HG03060 (cell line): ENCODE measurements around the gene DHDDS.
A peak's percentile ranks its signal among the peaks of the same experiment; 100 is the strongest.
"Not testable (repeated sequence)": the region's sequence is repeated elsewhere in the genome, so short reads cannot be mapped to it uniquely, and the experiment has no call there.

Source experiments
- ATAC-seq: cut with Tn5 transposase; IDR thresholded peaks from one replicate; pipeline ENCODE4 v1.9.1; 2021; ENCODE audit warnings: low read depth, moderate number of reproducible peaks; ENCODE audit not compliant: unreplicated experiment

Gene DHDDS

GRCh38 chr1:26431979-26432695 is at the start of gene DHDDS:
Gene DHDDS (plus strand): TSS chr1:26432321. CDS start chr1:26432946, 625 bp downstream.
- ATAC-seq = peak; percentile 76

DNA sequence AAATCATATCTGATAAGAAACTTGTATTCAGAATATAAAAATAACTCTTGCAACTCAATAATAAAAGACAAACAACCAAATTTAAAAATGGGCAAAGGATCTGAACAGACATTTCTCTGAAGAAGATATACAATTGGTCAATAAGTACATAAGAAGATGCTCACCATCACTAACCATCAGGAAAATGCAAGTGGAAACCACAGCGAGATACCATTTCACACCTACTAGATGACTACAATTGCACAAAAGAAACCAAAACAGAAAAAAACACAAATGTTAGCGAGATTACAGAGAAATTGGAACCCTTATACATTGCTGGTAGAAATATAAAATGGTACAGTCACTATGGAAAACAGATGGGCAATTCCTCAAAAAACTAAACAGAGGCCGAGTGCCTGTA is 48.0 kb upstream of the DHDDS start:
- no peak for ATAC-seq

GRCh38 chr1:26385063-26385462 is 47.1 kb upstream of the DHDDS start:
- not testable (repeated sequence) for ATAC-seq

- no peak for ATAC-seq
Observed at GRCh38 chr1:26387447-26387846, 44.7 kb upstream of the DHDDS start.

DNA sequence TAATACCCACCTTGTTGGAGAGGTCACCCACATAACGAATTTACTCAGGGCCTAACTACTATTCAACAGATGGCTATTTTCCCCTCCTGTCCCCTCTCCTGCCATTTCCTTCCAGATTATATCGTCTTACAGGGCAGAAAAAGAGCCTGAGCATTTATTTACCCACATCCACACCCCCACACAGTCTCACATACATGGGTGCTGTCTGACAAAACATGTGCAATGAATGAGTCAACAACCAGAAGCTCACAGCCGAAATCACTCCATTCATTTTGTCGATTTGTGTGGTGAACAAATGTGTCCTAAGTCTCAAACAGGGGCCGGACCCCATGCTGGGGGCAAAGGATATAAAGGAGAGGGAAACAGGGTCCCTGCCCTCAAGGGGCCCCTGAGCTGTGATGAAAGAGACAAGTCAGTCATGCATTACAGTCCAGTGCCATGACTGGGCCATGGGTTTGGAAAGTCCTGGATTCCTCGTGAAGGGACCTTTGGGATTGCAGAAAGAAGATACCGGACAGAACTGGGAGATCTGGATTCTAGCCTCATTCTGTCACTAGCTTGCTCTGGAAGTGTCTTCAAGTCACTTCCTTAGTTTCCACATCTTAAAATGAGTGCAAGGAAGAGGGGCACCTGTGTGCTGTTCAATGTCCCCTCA is 43.2 kb upstream of the DHDDS start:
- ATAC-seq = no peak

GRCh38 chr1:26389604-26390247 is 42.4 kb upstream of the DHDDS start:
- ATAC-seq = no peak

GRCh38 chr1:26391450-26391849 is 40.7 kb upstream of the DHDDS start:
- no peak for ATAC-seq

GRCh38 chr1:26395754-26396153 is 36.4 kb upstream of the DHDDS start:
- no peak for ATAC-seq

GRCh38 chr1:26399034-26399433 is 33.1 kb upstream of the DHDDS start:
- ATAC-seq = no peak

DNA sequence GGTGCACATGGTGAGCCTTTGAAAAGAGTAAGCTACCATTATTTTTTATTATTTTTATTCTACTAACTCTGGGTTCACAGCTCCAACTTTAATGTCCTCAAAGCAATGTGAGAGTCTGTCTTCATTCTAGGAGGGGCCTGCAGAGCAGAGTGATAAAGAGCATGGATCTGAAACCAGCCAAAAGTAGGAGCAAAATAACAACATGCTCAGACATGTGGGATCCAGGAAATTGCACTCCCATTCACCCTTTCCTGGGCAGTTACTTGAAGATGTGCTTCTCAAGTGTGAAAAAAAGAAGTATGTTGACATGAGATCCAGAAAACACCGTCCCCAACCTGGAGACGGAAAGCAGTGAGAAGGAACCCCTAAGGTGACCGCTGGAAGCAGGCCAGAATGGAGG is 30.2 kb upstream of the DHDDS start:
- no peak for ATAC-seq

DNA sequence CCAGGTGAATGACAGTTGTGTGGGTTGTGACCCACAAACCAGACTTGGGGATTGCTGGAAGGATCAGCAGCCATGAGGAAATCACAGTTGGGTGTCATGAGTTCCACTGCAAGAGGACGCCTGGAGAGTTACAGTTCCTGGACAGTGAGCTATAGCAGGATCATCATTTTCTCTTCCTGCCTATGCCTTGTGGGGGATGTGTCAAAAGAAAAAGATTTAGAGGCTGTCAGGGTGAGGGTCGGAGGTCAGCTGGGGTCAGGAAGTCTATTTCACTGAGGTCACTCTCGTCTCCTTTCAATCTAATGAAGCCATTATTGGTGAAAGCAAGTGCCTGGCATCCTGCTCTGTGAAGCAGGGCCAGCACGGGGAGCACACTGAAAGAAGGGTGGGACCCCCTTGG is 28.5 kb upstream of the DHDDS start:
- ATAC-seq = no peak

GRCh38 chr1:26404641-26405040 is 27.5 kb upstream of the DHDDS start:
- ATAC-seq = no peak

DNA sequence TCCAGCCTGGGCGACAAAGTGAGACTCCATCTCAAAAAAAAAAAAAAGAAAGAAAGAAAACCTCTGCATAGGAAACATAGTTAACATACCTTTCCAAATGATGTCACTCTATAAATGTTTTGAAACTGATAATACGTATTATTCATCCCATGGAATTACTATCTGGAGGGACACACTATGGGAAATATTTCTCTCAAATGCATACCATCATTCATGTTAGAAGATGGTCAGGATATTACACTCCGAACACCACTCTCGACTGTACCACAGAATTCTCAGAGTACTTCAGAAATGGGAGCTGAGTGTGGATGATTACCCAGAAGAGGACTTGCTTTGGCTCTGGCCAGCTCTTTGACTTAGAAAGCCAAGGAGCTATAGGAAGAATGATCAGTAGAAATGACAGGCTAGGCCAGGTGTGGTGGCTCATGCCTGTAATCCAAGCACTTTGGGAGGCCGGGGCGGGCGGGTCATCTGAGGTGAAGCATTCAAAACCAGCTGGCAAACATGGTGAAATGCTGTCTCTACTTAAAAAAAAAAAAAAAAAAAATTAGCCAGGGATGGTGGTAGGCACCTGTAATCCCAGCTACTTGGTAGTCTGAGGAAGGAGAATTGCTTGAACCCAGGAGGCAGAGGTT is 26.7 kb upstream of the DHDDS start:
- ATAC-seq = no peak

- ATAC-seq = no peak
Observed at GRCh38 chr1:26408604-26409003, 23.5 kb upstream of the DHDDS start.

GRCh38 chr1:26409191-26409807 is 22.8 kb upstream of the DHDDS start:
- ATAC-seq = no peak

- no peak for ATAC-seq
Observed at GRCh38 chr1:26410706-26411623, 21.2 kb upstream of the DHDDS start, which contains the start of gene LIN28A. Gene LIN28A (plus strand): TSS chr1:26410817. CDS start chr1:26410892, 75 bp downstream.

GRCh38 chr1:26411624-26412074 is 20.5 kb upstream of the DHDDS start:
- ATAC-seq = no peak

- no peak for ATAC-seq
Observed at GRCh38 chr1:26412180-26412840, 19.8 kb upstream of the DHDDS start.

DNA sequence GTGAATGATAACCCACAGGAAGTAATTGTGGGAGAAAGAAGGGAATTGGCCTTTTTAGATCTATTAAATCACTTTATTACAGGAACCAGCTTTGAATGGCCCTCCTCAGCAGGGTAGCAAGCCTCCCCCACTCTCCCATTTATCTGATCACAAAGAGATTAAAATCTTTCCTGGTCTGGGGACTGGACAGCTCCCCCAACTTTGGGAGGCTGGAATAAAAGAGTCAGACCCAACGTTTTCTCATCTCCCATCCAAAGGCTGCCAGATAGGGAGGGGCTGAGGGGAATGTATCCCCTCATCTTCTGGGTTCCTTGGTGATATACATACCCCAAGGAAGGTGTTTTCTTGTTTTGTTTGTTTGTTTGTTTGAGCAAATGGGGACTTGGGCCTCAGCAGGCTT is 19.1 kb upstream of the DHDDS start:
- ATAC-seq = no peak
